Stimulated activated naive CD4-positive, alpha-beta T cell (primary cell): ENCODE measurements around the gene GLI1.

Experiments used
- DNase-seq, 6 experiments: peaks; one replicate each; lab custom pipeline; 2025; lab: John Stamatoyannopoulos, UW

The GLI1 gene

DNA sequence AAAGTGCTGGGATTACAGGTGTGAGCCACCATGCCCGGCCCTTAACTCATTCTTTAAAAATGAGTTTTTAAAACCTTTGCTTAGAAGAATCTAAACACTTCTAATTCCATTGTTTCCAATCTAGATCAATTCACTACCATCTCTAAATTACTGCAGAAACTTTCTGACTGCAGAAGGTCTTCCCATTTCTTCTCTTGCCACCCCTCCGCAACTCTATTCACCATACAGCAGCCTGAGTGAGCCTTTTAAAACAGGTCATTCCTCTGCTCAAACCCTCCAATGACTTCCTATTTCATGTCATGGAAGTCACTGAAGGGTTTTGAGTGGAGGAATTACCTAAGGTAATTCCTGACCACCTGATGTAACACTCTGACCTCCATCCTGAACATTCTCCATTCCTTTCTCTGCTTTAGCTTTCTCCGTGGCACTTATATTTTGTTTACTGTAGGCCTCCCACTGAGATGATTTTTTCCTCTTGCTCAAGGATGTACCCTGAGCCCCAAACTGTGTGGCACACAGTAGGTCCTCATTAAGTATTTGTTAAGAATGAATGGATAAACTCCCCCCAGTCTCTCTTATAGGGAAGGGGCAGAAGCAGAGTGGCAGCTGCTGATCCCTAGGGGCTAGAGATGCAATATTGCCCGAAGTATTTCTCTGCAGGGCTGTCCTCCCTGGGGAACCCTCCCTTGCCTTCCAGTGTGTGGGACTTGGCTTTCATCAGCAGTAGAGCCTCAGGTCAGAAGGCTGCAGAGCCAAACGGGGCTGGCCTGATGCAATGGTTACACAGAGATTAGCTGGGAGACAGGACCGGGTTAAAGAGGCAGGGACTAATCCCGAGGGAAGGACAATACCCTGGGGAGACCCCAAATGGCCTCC lies 59.6 kb downstream of the GLI1 start:
- peak in 1 of 6 experiments; percentile 21 for DNase-seq

DNA sequence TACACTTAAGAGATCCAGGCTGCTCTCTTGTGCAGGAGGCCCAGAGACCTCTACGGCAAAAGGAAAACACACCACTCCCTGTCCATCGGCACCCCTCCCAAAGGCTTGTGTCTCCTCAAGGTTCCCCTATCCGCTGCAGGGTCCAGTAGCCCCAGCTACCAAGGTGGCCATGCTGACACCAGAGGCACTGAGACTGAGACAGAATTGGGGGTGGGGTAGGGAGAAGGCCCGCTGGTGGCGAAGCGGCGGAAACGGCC lies 60.1 kb downstream of the GLI1 start:
- DNase-seq = peak in 2 of 6 experiments; percentile 34 to 58

DNA sequence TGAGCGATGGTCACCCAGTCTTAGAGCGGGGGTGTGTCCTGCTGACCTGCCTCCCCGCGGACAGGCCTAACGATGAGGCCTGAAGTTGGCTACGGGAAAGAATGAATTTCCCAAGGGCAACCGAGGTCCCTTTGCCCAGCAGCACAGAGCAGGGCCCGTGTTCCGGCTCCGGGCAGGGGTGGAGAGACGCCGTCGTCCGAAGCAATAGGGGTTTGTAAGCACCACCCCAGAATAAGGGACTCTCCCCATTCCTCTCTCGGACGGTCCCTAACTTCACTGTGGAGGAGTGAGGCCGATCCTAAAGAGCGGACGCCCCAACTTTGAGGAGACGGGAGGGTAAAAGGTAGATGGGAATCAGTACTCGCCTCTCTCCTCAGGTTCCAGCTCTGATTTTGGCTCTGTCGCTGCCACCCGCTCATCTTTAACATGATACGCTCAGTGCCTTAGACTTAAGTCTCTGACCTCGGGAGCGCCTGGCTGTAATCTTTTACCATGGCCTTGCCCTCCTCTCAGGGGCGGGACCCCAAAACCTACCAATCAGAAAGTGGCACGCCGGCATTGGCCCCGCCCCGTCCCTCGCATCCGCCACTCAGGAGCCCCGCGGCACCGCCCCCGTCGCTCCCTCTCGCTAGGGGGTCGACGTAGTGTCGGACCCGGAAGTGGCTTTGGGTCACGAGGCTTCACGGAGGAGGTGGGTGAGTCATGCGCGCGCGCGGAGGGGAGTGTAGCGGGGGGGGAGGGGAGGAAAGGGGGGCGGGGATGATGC lies 60.7 kb downstream of the GLI1 start, which contains the start of gene DDIT3:
Gene DDIT3 (minus strand): TSS at position 462 of the 766 bp plus-strand sequence. CDS start 3,108 bp downstream, outside the sequence.
- peak; percentile 98 to 100 (median 98) for DNase-seq

DNA sequence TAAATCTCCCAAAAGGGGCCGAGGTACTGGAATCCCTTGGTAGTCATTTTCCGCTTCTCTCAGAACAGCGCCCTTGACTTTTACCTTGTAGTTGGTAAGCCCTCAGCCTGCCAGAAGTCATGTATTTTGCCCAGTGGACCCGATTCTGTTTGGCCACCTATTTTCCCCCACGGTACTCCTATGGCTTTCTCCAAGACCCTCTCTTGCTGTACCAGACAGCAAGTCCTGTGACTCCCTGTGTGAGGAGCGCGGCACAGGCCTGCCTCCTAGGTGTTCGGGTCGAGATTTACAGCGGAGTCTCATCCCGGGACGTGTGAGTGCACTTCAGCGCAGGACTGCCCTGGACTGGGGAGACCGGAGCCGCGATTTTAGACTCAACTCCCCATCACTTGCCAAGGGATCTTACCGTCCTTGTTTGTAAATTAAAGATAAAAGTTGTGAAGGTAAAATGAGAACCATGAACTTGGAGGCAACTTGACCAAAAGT lies 62.0 kb downstream of the GLI1 start:
- DNase-seq = peak in 3 of 6 experiments; percentile 31 to 48 (median 46)
